GM19023 (cell line): Measurements from ENCODE around the gene PLXNA2.

ENCODE experiments used
- ATAC-seq: cut with Tn5 transposase; IDR thresholded peaks from one replicate; pipeline ENCODE4 v1.9.1; 2021; ENCODE audit warnings: mild to moderate bottlenecking, moderate library complexity; ENCODE audit not compliant: unreplicated experiment

PLXNA2 gene

DNA sequence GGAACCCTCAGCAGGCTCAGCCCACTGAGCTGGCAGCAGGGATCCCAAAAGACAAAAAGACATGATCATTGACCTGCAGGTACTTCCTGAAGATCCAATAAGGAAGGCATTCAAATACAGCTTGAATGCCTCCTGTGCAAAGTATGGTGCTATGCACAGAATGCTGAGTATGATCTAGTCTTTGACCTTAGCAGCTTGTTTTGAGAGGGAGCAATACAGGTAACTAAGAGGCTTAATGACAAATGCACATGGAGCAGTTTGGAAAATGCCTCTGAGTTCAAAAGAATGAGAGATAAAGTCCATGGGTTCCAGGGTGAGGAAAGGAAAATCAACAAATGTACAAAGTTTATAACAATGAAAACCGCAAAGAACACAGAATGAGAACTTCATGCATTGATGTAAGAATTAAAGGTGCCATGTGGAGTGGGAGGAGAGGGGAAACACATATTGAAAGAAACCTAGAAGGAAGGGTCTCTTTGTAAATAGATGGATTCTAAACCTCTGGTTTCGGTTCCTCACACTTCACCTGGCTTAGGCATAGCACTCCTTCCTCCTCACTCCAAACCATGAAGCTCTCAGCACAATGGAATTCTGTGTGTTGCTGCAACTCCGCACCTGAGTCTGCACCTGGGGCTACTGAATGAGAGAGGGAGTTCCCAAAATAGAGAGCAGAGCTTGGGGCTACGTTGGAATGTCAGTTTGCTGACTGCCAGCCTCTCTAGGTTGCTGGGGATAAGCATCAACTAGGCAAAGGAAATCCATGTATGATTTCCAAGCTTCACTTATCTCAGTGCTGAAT lies 77.6 kb downstream of the PLXNA2 start:
- ATAC-seq = no peak

DNA sequence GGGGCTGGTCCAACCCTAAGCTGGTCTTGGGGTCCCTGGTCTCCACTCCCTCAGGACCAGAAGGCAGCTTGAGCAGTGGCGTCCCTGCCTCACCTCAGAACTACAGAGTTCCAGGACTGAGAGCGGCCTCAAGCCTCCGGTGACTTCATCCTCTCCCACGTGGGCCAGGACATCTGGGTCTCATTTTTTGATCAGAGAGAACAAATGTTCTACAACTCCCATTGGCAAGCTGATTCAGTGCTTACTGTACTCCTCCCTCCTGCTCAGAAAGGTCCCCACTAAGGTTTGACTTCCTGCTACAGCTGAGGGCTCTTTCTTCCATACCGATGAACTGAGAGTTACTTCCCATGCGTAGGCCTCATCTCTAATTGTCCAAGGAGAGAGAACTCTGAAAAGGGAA lies 78.5 kb downstream of the PLXNA2 start:
- no peak for ATAC-seq

DNA sequence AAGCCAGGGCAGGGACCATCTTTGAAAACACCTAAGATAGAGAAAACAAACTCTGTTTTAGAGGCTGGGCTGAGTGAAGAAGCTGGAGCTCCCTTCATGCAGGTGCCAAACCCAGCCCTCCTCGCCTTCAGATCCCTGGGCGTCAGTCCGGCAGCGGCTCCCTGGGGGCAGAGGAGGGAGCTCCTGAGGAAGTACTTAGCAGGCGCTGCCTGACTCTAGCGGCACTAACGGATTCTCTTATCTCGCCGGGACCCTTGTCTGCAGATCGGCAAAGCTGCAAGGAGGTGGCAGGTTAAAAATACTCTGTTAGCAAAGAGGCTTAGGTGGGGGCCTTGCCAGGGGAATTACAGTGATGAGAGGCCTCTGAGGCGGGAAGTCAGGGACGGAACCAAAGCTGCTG lies 79.6 kb downstream of the PLXNA2 start:
- no peak for ATAC-seq

DNA sequence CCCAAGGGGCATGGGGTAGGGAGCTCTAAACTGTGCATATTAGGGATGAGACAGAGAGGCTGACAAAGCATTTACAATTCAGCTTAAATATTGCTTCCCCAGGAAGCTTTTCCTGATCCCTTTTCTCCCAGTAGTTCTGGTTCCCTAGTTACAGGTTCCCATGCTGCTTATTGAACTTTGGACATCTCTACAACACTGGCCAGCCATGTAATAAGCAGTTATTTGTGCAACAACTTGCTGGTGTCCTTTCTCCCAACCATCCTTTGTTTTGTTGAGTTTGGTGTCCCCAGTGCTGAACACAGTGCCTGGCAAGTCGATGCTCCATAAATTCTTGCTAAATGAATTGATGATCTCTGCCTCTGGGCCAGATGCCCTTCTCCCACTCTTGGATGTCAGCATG lies 80.6 kb downstream of the PLXNA2 start:
- no peak for ATAC-seq

DNA sequence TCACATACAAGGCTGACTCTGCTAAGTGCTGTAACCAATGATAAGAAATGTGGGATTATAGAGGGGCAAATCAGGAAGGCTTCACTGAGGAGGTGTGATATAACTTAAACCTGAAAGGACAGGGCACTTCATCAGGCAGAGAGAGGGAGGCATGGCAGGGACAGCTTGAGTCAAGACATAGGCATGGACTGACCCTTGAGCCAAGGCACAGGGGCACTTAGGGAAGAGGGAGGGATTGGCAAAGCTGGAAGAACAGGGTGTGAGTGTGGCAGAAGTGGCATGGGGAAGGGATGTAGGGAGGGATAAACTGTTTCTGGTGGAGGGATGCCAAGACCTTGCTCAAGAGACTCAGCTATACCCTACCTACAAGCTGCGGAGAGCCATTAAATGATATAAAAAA lies 81.3 kb downstream of the PLXNA2 start:
- ATAC-seq = no peak

DNA sequence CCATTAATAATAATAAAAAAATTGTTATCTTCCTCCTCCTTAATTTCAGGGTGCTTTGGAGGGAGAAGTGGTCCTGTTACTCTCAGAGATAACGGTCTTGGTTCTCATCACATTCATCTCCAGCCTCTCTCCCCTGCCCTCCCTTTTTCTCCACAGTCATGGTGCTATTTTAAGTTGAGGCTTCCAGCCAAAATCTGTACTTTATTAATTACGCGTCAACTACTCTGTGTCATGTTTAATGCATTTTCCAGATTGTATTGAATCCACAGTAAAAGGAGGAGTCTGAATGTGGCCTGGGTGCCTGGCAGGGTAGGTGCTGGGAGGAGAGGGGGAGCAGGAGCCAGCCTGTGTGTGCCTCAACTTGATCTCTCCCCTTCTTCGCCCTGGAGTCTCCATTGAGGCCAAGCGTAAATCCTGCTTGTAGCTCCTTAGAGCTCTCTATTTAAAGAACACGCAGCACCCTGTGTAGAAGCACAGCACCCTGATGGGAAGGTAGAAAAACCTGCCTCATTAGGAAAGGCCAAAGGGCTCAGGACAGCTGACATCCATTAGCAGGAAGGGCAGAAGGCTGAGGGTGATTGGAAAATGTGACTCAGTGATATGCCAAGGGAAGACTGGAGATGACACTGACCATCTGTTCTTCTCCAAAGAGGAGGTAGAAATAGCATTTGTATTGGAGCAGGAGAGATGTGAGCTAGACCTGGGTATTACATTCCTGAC lies 82.4 kb downstream of the PLXNA2 start:
- no peak for ATAC-seq

DNA sequence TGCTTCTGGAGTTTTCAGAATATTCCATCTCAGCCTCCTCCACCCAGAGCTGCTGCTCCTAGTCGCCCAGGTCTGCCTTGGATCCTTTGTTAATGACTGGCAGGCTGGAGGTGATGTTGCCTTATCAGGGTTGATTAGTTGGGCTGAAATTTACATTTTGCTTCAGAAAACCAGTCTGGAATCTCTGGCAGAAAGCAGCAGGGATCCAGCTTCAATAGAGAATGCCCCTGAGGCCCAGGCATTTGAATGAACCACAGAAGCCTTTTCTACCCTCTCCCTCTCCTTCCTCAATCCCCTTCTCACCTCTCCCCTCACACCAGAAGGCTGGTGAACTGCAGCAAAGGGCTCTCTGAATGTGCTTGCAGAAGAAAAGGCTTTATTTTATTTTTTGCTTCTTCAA lies 83.2 kb downstream of the PLXNA2 start:
- no peak for ATAC-seq

DNA sequence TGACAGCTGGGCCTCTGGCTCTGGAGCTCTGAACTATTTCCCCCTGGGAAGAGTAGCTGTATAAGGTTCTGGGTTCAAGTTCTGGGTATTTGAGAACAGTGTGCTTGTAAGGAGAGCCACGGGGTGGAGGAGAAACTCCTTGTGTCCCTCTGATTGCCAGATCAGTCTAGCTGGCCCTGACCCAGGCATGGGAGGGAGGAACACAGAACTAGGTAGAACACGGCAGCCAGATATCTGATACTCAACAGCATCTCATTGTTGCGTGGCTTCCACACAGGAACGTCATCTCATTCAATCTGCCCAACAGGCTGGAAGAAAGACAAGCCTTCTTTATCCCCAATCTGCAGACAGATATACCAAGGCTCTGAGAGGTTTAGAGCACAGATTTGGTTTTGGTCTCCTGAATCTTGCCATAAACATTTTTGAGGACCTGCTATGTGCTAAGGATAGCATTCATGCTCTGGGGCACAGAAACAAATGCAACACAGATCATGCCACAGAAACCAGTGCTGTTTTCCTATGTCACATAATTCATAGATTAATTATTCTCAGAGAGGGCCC lies 83.8 kb downstream of the PLXNA2 start:
- ATAC-seq = no peak

DNA sequence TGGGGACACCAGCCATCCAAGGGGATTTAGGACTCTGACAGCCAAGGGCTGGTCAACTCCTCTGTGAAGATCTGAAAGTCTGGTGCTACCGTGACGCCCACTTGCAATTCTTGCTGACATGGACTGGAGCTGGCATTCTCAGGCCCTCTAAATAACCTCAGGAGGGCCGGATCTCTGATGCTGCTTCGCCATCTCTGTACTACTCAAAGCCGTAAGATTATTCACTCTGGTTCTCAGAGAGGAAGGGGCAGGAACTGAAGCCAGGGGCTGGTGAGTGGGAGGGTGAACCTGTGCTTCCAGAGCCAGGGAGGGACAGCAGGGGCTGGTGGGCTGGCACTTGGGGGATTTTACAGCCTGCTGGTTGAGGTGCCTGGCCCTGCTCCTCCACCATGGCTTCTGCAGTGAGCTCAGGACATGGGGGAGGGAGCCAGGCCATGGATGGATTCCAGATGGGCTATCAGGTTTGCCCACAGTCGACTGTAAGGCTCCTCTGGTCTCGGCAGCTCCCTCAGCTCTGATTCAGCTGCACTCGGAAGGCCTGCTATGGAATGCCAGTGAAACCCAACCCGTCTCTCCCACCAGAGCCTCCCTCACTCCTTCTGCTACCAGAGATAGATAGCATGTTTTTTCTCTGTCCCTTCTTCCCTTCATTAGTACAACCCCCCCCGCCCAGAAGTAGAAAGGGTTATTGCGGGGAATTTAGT lies 84.5 kb downstream of the PLXNA2 start:
- ATAC-seq = peak; percentile 35

DNA sequence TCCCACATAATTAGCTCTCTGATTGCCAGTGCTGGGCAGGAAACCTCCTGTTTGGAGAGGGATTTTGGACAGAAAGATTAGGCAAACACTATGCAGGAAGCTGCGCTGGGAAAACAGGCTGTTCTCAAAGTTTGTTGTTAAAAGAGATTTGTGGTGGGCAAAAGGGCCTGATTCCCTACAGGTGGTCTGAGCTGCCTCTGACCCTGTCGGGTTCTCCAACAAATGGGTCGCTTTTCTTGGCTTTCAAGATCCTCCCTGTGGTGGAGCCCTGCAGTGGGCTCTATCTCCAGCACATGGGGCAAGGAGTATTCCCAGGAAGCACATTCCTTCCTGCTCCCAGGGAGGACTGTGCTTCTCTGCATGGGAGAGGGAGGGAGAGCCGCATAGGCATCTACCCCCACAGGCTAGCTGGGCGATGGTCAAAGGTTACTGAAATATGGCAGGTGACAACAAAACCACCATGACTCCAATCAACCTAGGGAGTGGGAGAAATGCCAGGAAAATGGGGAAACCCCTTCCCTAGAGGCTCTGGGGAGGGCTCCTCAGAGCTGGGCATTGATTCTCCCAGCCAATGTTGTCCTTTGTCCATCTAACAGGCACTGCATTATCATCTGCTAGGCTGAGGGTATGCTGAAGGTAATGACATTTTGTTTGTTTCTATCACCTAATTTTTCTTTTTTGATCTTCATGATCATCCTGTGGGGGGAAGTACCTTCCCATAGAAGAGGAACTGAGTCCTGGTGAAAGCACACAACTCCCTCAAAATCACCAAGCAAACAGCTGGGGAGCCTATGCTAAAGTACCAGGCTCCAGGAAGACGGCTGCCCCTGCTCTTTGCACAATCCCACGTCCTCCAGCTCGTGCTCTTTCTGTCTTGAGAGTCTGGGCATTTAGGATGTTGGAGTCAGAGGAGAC lies 85.3 kb downstream of the PLXNA2 start:
- ATAC-seq = peak; percentile 61

DNA sequence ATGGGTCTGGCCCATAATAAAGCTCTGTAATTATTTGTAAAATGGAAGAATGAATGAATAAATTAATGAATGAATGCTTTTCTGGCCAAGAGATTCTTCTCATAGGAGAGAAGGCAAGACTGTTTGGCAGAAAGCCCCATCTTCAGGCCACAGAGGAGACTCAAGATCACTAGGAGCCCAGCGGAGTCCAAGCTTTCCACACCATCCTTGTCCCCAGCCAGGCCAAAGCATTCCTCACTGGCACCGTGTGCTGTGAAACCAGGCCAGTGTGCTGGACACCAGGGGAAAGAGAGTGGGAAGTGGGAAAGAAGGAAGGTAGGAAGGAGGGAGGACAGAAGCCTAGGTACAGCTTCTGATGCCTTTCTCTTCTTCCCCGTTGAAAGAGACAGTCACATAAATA lies 86.4 kb downstream of the PLXNA2 start:
- no peak for ATAC-seq

DNA sequence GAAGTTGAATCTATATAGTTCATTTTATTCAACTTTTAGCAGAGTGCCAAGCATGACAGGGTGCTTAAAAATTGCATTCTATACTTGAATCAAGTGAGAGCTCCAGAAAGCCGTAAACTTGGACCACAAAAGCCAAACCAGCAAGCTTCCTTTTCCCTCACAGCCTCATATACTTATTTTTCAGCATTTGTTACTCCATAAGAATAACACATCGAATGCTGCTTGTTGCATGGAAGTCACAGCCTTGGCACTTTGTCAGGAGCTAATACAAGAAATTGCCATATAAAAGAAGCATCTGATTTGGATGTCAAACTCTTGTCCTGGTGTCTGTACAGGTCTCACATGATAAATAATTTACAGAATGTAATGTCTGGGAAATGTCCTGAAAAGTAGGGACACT lies 87.4 kb downstream of the PLXNA2 start:
- no peak for ATAC-seq

DNA sequence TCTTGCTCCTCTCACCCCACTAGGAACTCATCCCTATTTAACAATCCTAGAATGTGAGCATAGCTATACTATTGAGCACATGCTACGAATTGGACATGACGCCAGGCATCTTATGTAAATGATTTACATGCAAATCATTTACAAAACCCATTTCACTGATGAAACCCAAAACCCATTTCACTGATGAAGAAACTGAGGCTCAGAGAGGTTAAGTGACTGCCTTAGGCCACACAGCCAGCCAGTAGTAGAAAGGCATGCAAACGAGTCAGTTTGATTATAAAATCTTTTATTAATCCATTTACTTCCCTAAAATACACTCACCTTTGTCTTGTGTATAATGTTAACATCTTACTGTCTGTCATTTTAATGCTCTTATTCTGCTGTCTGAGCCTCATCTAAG lies 87.9 kb downstream of the PLXNA2 start:
- no peak for ATAC-seq

DNA sequence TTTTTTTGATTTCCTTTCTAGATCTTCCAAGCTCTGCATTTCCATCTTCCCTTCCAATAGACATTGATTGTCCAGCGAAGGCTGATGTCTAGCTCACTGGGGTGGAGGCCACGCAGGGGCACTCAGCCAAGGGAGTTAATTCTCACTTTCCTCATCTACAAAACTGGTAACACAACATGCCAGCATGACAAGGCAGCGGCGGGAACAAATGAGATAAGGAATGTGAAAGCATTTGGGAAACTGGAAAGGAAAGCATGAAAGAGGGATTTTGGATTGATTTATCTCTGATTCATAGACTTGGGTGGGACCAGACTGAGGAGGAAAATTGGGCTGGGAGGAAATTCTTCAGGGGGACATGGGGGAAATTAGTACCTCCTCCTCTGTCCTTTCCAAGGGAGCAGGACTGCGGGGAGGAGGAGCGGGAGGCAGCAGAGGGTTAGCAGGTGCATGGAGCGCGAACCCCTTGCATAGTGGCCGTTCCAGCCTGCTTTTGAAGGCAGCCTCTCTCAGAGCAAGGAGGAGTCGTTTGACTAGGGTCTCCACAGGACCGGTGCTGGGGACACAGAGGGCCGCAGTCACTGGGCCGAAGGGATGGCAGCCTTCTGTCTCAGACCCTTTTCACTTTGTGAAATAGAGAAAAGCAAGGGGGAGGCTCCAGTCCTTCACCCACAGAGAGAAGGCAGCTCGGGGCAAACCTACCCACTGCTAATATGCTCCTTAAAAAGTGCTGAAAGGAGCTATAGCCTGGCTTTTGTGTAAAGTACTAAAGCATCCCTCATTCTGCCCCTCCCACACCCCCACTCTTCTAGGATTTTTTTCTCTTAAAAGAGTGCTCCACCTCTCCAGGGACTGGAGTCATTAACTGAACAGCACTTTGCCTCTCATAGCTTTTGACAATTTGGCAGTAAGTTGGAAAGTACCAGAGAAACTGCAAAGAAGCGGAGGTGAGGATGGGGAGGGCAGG lies 89.2 kb downstream of the PLXNA2 start:
- no peak for ATAC-seq

DNA sequence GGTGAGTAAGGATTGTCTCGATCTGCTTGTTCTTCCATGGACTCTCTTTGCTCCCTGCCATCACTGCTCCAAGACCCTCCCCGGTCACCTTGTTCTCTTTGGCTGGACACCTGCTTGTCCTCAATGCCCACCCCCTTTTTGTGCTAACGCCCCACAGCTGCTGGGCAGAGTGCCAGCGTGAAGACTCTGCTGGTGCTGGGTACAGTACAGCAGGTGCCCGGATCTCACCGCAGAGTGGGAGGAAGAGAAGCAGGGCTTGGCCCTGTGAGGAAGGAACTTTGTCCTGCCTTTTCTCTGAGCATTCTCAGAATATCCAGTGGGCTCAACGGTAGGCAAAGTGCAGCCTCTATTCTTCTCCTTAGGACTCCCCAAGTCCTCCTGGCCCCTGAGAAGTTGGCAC lies 90.1 kb downstream of the PLXNA2 start:
- no peak for ATAC-seq

DNA sequence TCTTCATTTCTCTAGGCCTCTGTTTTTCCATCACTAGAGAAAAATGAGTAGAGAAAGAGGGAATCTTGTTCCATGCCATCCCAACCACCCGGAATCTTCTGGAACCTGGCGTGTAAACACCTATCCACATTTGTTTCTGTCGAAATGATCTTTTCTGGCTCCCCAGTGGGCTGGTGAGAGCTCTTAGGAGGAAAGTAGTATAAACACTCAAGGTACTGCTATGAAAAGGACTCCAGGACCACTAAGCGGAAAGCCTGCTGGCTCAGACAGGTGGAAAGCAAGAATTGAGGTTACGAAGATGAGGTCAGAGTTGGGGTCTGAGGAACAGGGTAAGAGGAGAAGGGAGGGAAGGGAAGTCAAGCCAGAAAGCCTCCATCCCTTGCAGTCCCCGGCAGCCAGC lies 90.8 kb downstream of the PLXNA2 start:
- ATAC-seq = no peak

DNA sequence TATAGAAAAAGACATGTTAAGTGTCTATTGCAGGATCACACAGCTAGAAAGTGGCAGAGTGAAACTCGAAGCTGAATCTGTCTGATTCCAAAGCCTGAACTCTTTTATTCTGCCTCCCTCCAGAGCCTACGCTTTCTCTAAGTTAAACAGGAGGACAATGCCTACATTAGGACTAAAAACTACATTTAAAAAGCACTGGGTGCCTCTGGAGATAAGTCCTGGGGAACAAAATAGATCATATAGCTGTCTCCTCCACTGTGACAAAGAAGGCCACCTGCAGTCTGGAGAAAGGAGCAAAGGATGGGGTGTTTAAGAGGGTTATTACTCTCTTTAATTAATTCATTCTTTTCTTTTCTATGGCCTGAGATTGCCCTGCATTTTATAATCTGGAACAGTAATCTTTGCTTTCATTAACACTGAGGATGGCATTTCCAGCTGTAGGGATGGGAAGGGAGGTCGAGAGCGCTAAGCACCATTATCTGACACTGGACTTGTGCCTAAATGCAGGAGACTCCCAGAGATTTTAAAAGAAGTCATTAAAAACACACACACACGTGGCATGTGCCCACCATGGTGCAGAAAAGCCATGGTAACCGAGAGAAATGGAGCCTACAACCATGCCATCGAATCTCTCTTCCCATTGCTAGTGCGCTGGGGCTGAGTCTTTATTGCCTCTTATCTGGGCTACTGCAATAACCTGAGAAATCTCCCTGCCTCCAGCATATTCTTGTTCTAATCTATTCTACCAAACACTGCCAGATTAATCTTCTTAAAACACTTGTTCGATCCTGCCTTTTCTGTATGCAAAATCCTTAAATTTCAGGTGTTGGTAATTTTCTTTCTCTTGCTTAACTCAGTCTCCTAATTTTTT lies 92.2 kb downstream of the PLXNA2 start:
- no peak for ATAC-seq

DNA sequence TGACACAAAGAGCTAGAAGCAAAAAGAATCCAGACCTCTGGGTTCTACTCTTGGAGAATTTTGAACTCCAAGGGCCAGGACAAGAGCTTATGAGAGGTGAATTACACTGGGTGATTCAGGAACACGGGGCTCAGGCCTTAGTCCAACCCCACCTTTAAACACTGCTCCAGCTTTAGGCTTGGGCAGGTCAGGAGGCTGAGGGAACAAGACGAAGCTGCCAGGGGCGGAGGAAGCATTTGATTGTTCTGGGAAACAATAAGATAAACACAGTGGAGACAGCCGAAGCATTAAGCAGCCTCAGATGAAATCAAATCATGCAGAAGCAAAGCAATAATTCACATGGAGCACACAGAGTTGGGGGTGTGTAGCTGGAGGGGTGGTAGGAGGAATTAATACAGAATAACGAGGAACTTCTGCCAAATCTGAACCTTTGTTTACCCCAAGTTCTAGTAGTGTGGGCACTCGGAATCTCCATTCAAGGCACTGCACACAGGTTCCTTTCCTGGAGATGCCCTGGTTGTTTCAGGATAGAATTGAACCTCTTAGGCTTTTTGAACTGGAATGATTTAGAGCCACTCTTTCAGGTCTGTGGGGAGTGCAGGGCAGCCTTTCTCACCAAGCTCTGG lies 93.2 kb downstream of the PLXNA2 start:
- no peak for ATAC-seq
